ENCODE results near the gene CRACR2B. TPM values are rescaled to one million over a fixed set of nuclear protein-coding genes. Genes with fewer than 3 reads are reported as not detected.

The CRACR2B gene
- total RNA-seq, 4 donors from 2014 or later: 0.48 to 5.7 (median 3.5) TPM

- peaks cover 0 to 6% (median 0%) of the 10 kb centered on the region in 3 donors for H3K4me1 ChIP-seq
- H3K9me3 ChIP-seq: no peaks in the 10 kb centered on the region
- 70 to 76% methylated on average over 3 to 8 of the region's 14 CpGs for WGBS, 2 donors
- H3K4me3 ChIP-seq: no peak overlapping the region
- H3K27ac ChIP-seq: no peak overlapping the region
- H3K36me3 ChIP-seq: peaks cover 6 to 87% (median 8%) of the 10 kb centered on the region in 3 donors
- intact Hi-C loops (cut with DNase I): no loop called here
- no peak for TF ChIP-seq POLR2A (IDR thresholded peaks at IDR 0.05)
- TF ChIP-seq, protein P1, sequence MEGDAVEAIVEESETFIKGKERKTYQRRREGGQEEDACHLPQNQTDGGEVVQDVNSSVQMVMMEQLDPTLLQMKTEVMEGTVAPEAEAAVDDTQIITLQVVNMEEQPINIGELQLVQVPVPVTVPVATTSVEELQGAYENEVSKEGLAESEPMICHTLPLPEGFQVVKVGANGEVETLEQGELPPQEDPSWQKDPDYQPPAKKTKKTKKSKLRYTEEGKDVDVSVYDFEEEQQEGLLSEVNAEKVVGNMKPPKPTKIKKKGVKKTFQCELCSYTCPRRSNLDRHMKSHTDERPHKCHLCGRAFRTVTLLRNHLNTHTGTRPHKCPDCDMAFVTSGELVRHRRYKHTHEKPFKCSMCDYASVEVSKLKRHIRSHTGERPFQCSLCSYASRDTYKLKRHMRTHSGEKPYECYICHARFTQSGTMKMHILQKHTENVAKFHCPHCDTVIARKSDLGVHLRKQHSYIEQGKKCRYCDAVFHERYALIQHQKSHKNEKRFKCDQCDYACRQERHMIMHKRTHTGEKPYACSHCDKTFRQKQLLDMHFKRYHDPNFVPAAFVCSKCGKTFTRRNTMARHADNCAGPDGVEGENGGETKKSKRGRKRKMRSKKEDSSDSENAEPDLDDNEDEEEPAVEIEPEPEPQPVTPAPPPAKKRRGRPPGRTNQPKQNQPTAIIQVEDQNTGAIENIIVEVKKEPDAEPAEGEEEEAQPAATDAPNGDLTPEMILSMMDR (IDR thresholded peaks at IDR 0.05): no peak
- no peaks in the 10 kb centered on the region for H3K27me3 ChIP-seq
- no peak for DNase-seq
These were observed 52.7 kb downstream of the CRACR2B start for GRCh38 chr11:880447-880846.

Small RNA genes within 50 kb of the gene (small RNA-seq; reads per million reads assigned to genes)
- 0 reads per million in 4 donors for gene SNORA52

Other genes starting within 250 kb of the CRACR2B start
- gene IRF7, start 212.0 kb upstream of the CRACR2B start, total RNA-seq: 10 to 100 TPM; 16.9 to 26.3 (median 20.2) TPM
- gene CDHR5, start 203.0 kb upstream of the CRACR2B start, total RNA-seq: not detected
- gene SCT, start 200.7 kb upstream of the CRACR2B start, total RNA-seq: 1 to 10 TPM in 1 of 4 donors, not detected in 3; 5.3 TPM
- under 1 TPM in 1 of 4 donors, not detected in 3; 0.76 TPM for gene DRD4, start 190.7 kb upstream of the CRACR2B start, total RNA-seq
- 10 to 100 TPM; 18.3 to 45.0 (median 25.4) TPM for gene DEAF1, start 132.7 kb upstream of the CRACR2B start, total RNA-seq
- 10 to 100 TPM; 16.1 to 55.3 (median 18.1) TPM for gene TMEM80, start 132.1 kb upstream of the CRACR2B start, total RNA-seq
- 100 to 1,000 TPM; 163 to 367 (median 238) TPM for gene EPS8L2, start 121.7 kb upstream of the CRACR2B start, total RNA-seq
- gene TALDO1, start 80.5 kb upstream of the CRACR2B start, total RNA-seq: 100 to 1,000 TPM; 311 to 629 (median 504) TPM
- gene GATD1, start 50.4 kb upstream of the CRACR2B start, total RNA-seq: 10 to 100 TPM; 20.2 to 38.7 (median 21.6) TPM
- gene CEND1, start 37.8 kb upstream of the CRACR2B start, total RNA-seq: under 1 TPM in 1 of 4 donors, not detected in 3; 0.15 TPM
- gene SLC25A22, start 29.6 kb upstream of the CRACR2B start, total RNA-seq: 10 to 100 TPM in 2 of 4 donors, 1 to 10 TPM in 2; 4.0 to 14.7 (median 9.8) TPM
- gene PIDD1, start 22.7 kb upstream of the CRACR2B start, total RNA-seq: 10 to 100 TPM in 3 of 4 donors, 1 to 10 TPM in 1; 9.3 to 14.3 (median 10.6) TPM
- gene RPLP2, start 18.0 kb upstream of the CRACR2B start, total RNA-seq: 100 to 1,000 TPM; 232 to 871 (median 490) TPM
- 10 to 100 TPM; 14.2 to 42.7 (median 26.0) TPM for gene PNPLA2, start 9.0 kb upstream of the CRACR2B start, total RNA-seq
- gene CD151, start 5.0 kb downstream of the CRACR2B start, total RNA-seq: 100 to 1,000 TPM in 1 of 4 donors, 10 to 100 TPM in 3; 87.6 to 118 (median 94.0) TPM
- 10 to 100 TPM; 45.6 to 90.3 (median 64.7) TPM for gene POLR2L, start 14.6 kb downstream of the CRACR2B start, total RNA-seq
- gene TSPAN4, start 14.9 kb downstream of the CRACR2B start, total RNA-seq: 10 to 100 TPM in 3 of 4 donors, 1 to 10 TPM in 1; 6.8 to 59.7 (median 19.0) TPM
- 10 to 100 TPM; 58.2 to 63.4 (median 61.3) TPM for gene CHID1, start 82.9 kb downstream of the CRACR2B start, total RNA-seq
- 10 to 100 TPM; 19.8 to 48.6 (median 28.5) TPM for gene AP2A2, start 98.0 kb downstream of the CRACR2B start, total RNA-seq
- under 1 TPM in 1 of 4 donors, not detected in 3; 0.19 TPM for gene MUC6, start 208.8 kb downstream of the CRACR2B start, total RNA-seq
- under 1 TPM in 1 of 4 donors, not detected in 3; 0.04 TPM for gene MUC2, start 247.0 kb downstream of the CRACR2B start, total RNA-seq